ENCODE measurements around the gene MAMLD1. TPM values are rescaled to one million over a fixed set of nuclear protein-coding genes. Genes with fewer than 3 reads are reported as not detected.
A peak's percentile ranks its signal among the peaks of the same experiment; 100 is the strongest.

Gene MAMLD1
- total and polyA plus RNA-seq, 4 donors, result 0.59 to 1.1 (median 0.76) TPM

DNA sequence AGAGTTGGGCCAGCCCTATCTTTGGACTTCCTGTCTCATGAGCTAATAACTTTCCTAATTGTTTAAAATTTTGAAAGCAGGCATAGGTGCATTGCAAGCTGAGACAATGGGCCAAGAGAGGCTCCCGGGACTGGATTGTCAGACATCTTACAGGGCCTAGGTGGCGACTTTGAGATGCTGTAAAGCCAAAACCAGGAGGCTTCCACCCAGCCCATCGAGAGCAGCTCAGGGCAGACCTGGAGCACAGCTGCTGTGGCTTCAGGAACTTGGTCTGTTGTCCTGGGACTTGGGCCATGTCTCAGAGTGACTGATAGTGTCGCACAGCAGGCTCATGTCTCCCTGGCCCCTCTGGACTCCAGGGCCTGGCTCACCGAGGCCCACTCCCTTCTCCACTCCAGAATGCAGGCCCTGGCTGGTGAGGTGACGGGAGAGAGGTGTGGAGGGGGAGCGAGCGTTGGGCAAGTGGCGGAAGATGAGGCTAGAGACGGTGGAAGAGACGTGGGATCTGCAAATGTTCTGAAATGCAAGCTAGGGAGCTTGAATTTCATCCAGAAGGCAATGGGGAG is 181.2 kb downstream of the MAMLD1 start:
- no peak overlapping the region for H3K9ac ChIP-seq (ENCODE audit: low read depth in 1 of 2, low read length in 2 of 2)
- H3K4me3 ChIP-seq (ENCODE audit: low read depth in 1 of 3, low read length in 3 of 3), result no peak overlapping the region
- DNase-seq (ENCODE audit: low spot score), result no peak
- no peak overlapping the region for H3K27ac ChIP-seq (ENCODE audit: low read depth in 1 of 2, low read length in 2 of 2)
- H3K4me1 ChIP-seq (ENCODE audit: control insufficient read depth in 4 of 4, insufficient read depth in 4 of 4, low read length in 3 of 4), result peaks cover 7 to 20% (median 11%) of the 10 kb centered on the region in 4 donors
- no peaks in the 10 kb centered on the region for H3K27me3 ChIP-seq (ENCODE audit: control insufficient read depth in 4 of 4, insufficient read depth in 4 of 4, low read length in 3 of 4)
- 85% methylated on average over 11 of the region's 11 CpGs for WGBS
- no peaks in the 10 kb centered on the region for H3K36me3 ChIP-seq (ENCODE audit: control insufficient read depth in 4 of 4, insufficient read depth in 3 of 4, low read depth in 1 of 4, low read length in 3 of 4)
- TF ChIP-seq FOXA2 (IDR thresholded peaks at IDR 0.05) (no peak), TAF1 (conservative IDR thresholded peaks at IDR 0.05) (no peak), RAD21 (IDR thresholded peaks at IDR 0.05) (peak in 1 of 2 donors; percentile 45), GABPA (IDR thresholded peaks at IDR 0.05 in 1 of 2, conservative IDR thresholded peaks at IDR 0.05 in 1 of 2) (no peak), HNF4G (IDR thresholded peaks at IDR 0.05) (no peak), EGR1 (IDR thresholded peaks at IDR 0.05; ENCODE audit: low read depth in 2 of 2) (no peak)
- H3K9me3 ChIP-seq (ENCODE audit: control insufficient read depth in 4 of 4, low read length in 3 of 4), result no peaks in the 10 kb centered on the region

DNA sequence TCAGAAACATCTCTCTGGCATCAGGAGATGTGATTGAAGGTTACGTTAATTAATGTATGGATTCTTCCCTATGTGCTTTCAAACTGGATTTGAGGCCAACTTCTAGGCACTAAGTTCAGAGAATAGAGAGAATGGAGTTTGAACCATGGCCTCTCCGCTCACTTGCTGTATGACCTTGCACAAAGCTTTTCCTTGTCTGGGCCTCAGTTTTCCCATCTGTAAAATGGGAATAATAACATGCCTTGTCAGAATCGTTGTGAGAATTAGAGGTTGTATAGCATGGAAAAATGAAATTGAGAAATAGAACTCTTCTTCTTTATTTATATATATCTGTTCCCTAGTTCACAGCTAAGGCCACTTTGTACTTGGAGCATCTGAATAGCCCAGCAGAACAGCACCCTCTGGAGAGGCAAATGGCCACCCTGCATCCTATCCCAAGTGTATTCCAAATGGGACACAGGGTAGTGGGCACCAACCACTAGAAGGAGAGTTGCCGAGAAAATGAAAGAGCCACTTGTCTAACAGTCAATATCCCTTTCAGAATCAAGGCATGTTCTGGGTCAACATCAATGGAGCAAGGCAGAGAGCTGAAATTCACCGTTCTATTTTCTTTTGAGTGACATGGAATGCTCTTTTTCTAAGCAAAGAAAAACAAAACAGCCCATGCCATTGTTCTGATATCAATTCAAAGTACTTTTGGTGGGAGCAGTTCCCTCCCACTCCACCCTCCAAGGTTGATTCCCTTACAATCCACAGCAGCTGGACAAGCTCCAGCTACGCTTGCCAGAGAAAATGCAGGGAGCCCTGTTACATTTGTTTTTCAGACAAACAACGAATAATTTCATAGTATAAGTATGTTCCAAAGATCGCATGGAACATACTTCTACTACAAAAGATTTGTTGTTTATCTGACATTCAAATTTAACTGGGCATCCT is 182.0 kb downstream of the MAMLD1 start:
- no peak for DNase-seq (ENCODE audit: low spot score)
- Histone ChIP-seq H3K9me3 (ENCODE audit: control insufficient read depth in 4 of 4, low read length in 3 of 4) (no peaks in the 10 kb centered on the region), H3K36me3 (ENCODE audit: control insufficient read depth in 4 of 4, insufficient read depth in 3 of 4, low read depth in 1 of 4, low read length in 3 of 4) (no peaks in the 10 kb centered on the region), H3K27ac (ENCODE audit: low read depth in 1 of 2, low read length in 2 of 2) (no peak overlapping the region), H3K4me3 (ENCODE audit: low read depth in 1 of 3, low read length in 3 of 3) (no peak overlapping the region), H3K27me3 (ENCODE audit: control insufficient read depth in 4 of 4, insufficient read depth in 4 of 4, low read length in 3 of 4) (no peaks in the 10 kb centered on the region), H3K9ac (ENCODE audit: low read depth in 1 of 2, low read length in 2 of 2) (no peak overlapping the region), H3K4me1 (ENCODE audit: control insufficient read depth in 4 of 4, insufficient read depth in 4 of 4, low read length in 3 of 4) (peaks cover 7 to 20% (median 11%) of the 10 kb centered on the region in 4 donors)
- TF ChIP-seq GABPA (IDR thresholded peaks at IDR 0.05 in 1 of 2, conservative IDR thresholded peaks at IDR 0.05 in 1 of 2) (no peak), HNF4A (conservative IDR thresholded peaks at IDR 0.05) (no peak), RAD21 (IDR thresholded peaks at IDR 0.05) (no peak), FOXA1 (IDR thresholded peaks at IDR 0.05) (no peak), SP1 (IDR thresholded peaks at IDR 0.05) (no peak), FOXA2 (IDR thresholded peaks at IDR 0.05) (no peak), NR2F2 (IDR thresholded peaks at IDR 0.05) (no peak), TAF1 (conservative IDR thresholded peaks at IDR 0.05) (no peak), EGR1 (IDR thresholded peaks at IDR 0.05; ENCODE audit: low read depth in 2 of 2) (no peak), JUND (IDR thresholded peaks at IDR 0.05) (no peak), RXRA (IDR thresholded peaks at IDR 0.05) (no peak), REST (IDR thresholded peaks at IDR 0.05) (no peak)
- TF ChIP-seq, protein P1, sequence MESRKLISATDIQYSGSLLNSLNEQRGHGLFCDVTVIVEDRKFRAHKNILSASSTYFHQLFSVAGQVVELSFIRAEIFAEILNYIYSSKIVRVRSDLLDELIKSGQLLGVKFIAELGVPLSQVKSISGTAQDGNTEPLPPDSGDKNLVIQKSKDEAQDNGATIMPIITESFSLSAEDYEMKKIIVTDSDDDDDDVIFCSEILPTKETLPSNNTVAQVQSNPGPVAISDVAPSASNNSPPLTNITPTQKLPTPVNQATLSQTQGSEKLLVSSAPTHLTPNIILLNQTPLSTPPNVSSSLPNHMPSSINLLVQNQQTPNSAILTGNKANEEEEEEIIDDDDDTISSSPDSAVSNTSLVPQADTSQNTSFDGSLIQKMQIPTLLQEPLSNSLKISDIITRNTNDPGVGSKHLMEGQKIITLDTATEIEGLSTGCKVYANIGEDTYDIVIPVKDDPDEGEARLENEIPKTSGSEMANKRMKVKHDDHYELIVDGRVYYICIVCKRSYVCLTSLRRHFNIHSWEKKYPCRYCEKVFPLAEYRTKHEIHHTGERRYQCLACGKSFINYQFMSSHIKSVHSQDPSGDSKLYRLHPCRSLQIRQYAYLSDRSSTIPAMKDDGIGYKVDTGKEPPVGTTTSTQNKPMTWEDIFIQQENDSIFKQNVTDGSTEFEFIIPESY (IDR thresholded peaks at IDR 0.05), result no peak
- TF ChIP-seq, protein P2, sequence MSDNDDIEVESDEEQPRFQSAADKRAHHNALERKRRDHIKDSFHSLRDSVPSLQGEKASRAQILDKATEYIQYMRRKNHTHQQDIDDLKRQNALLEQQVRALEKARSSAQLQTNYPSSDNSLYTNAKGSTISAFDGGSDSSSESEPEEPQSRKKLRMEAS (IDR thresholded peaks at IDR 0.05), result no peak
- TF ChIP-seq, protein P3, sequence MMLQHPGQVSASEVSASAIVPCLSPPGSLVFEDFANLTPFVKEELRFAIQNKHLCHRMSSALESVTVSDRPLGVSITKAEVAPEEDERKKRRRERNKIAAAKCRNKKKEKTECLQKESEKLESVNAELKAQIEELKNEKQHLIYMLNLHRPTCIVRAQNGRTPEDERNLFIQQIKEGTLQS (IDR thresholded peaks at IDR 0.05), result no peak
- 86% methylated on average over 8 of the region's 8 CpGs for WGBS
